SK-MEL-5 (cell line): Measurements from ENCODE around the gene NADK2. TPM values are rescaled to one million over a fixed set of nuclear protein-coding genes. Genes with fewer than 3 reads are reported as not detected.

Experiments used
- DNase-seq: peaks from one replicate; pipeline ENCODE4 v3.0.0-alpha.2; 2016; ENCODE audit warnings: low read depth, low spot score
- in situ Hi-C: cut with HindIII; loops from 2 replicates; pipeline ENCODE4 v1.10.0; 2016; ENCODE audit warnings: low sequenced_read_pairs, high pct_unique_total_duplicates, low pct_unique_long_range_greater_than_20kb
- total RNA-seq: library from RNA; depleted of rRNA; stranded (reverse); fragments of >200 nt; shearing (Covaris generic); gene quantifications from 2 replicates; pipeline ENCODE4 v1.2.3, GENCODE V29; 2014

The NADK2 gene
- total RNA-seq, 1 experiment from 2014 or later = 22.5 TPM

DNA sequence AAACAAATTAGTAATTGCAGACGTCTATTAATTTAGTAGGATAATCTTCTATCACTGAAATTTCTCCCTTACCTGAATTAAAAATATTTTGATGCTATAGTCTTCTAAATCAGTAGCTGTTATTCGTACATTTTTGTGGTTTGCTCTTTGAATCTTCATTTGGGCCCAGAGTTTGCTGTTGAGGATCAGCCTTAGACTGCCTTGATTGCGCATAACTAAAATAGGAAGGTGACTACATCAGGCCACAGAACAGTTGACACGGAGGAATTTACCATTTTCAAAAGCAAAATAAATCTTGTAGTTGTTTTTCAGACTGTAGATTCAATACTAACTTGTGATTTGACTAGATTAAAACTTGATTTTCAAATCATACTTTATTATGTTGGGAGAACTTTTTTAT, 11.8 kb upstream of the NADK2 start:
- DNase-seq = no peak
- in situ Hi-C loops = no loop called here

DNA sequence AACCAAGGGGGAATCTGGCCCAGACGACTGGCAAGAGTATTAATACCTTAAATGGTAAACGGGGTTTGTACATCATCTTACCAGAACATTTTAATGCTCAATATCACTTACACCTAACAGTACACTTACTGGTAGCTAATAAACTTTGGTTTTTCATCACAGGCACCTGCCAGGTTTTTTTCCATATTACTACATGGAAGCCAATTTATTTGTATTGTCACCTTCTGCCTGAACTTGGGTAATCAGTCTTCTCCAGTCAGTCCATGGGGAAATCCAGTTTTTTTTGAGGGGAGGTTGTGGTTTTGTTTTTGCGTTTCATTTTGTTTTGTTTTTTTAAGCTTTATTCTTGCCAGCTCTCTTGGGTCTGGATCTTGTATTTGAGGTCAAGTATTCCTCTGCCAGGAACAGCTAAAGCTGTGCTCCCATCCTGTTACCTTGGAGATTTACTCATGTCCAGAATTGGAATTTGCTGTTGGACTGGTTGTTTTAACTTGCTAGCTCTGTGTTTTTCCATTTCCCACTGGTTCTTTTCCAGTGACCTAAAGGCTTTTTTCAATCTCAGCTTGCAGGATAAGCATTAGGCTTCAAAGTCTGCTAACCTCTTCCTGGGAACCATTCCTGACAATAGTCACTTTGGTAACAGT, 11.1 kb upstream of the NADK2 start:
- DNase-seq = no peak

GRCh38 chr5:36251218-36251617, 9.5 kb upstream of the NADK2 start:
- no peak for DNase-seq
- in situ Hi-C loops = no loop called here

More for the DNA sequence above, 11.1 kb upstream of the NADK2 start:
- in situ Hi-C loops = no loop called here

DNA sequence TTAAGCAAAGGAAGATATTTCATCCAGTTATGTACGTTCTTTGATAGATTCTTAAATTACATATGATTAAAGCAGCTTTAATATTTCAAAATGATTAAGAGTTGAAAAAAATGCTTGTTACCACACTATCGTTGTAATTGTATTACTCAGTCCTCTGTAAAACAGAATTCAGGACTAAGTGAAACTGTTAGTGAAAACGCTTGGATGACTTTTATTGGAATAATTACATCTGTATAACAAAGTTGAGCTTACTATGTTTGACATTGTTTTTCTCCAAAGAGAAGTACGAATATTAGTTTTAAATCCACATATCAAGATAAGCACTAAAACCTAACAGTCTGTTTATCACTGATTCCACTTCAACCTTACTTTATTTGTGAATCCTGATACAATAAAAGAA, 8.7 kb upstream of the NADK2 start:
- no peak for DNase-seq
- in situ Hi-C loops = no loop called here

GRCh38 chr5:36246036-36246800, 4.5 kb upstream of the NADK2 start:
- in situ Hi-C loops = no loop called here
- no peak for DNase-seq

- DNase-seq = no peak
- in situ Hi-C loops = no loop called here
These were observed 2.4 kb upstream of the NADK2 start for GRCh38 chr5:36244076-36244475.

GRCh38 chr5:36243653-36244052, 1.9 kb upstream of the NADK2 start:
- DNase-seq = no peak
- in situ Hi-C loops = no loop called here

GRCh38 chr5:36242534-36243485, 1.1 kb upstream of the NADK2 start:
- no peak for DNase-seq
- in situ Hi-C loops = no loop called here

DNA sequence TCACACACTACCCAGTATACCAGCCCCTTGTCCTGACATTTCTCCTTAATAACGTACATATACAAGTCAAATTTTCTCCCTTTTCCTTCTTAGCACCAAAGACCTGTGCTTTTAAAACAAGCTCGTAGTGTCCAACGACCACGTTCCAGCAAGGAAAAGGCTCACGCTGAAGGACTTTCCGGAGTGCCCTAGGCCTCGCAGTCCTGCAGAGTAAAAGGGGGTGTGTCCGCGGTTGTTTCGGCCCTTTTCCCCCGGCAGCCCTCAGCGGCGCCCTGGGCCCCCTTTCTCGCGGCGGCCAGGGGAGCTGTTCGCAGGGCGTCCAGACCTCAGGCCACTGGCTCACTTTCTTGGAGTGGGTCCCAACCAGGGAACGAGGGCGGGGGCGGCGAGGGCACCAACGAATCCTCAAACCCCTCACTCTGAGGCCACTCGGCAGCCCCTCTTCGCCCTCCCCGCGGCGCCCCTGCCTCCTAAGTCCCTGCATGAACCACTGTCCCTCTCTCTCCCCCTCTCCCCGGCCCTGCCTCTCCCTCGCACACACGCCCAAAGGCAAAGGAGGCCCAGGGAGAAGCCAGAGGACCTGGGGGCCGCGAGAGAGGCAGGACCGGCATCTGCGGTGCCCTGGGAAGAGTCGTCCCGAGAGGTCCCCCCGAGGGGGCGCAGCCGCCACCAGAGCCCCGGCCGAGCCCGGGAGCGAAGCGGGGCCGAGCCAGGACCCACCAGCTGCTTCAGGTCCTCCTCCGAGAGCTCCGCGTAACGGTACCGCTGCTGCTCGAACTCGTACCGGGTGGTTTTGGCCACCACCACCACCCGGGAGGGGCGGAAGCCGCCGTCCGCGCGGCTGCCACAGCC, 720 bp downstream of the NADK2 start:
- in situ Hi-C loops = no loop called here
- DNase-seq = peak; percentile 69

DNA sequence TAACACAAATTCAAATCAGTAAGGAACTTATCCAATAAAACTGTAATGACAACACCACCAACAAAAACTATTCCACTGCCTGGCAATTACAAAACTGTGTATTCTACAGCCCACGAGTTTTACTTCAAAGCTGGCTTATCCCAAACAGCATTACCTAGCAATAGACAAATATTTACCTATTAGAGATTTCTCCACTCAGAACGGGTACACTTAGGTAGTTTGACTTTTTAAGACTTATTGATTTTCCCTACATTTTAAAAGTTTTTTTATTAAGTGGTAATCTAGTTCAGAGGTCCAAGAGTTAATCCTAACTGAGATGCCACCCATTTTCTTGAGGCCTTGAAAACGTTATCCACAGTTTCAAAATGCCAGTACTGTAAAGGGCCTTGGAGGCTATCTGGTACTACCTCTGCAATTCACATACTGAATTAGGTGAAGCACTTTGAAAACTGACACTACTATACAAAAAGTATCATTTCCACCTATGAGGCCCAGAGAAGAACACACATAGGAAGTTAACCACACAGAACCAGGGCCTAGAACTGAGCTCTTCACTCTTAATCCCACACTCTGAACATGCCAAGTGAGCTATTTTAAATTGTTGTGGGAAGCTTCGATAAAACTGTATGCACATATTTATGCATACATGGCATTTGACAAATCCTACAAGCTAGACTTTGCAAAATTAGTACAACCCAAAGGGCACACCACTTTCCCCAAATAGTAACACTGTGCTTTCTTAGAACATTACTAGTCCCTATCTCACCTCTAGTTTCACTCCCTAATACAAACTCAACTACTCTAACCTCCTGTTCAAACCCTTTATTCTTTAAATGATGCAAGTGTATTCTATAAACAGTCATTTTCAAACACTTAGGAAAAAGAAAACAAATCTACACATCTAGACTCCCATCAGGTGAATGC, 2.1 kb downstream of the NADK2 start:
- in situ Hi-C loops = no loop called here
- DNase-seq = no peak

DNA sequence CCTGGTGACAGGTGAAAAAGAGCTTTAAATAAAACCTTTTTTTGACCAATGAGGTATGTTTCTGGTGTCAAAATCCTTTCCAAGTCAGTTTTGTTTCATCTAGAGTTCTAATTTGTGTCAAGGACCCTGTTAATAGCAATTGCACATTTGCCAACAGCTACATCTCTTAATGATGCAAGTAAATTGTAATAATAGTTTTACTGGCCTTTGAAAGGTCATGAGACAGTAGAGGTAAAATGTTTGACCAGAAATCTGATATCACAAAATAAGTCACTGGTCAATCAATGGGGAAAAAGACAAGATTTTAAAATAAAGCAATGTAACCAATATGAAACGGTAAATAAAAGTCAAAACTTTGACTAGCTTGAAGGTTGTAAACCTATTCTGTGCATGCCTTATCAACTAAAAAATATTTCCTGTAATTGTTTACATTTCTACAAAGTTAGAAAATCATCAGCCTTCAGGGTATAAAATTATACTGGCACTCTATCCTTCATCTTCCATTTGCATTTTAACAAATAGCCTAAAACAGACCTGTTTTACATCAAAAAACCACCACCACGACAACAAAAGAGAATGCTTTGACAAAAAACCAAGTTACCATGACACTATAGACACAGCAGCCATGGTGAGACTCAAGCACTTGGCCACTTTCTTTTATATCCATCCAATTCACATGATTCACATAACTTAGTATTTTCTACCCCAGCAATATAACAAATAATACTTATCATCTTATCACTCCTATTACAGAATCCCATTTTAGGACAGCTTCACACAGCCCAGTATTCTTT, 3.0 kb downstream of the NADK2 start:
- in situ Hi-C loops = no loop called here
- no peak for DNase-seq

DNA sequence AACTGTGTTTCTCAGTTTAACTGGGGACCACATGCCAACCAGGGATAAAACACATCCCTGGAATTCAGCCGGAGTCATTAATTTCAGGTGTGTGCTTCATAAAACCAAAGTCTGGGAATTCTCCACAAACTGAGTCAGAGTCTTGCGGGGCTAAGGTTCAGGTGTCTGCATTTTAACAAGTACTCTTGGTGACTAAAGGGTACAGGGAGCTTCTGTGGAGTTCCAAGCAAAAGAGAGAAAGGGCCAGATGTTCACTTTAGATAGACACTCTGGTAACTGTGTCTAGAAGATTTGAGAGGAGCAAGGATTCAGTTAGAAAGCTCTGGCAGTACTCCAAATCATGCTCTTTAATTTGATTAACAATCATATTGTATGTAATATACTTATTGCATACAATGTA, 4.0 kb downstream of the NADK2 start:
- in situ Hi-C loops = no loop called here
- no peak for DNase-seq

- in situ Hi-C loops = no loop called here
- DNase-seq = no peak
These were observed 4.9 kb downstream of the NADK2 start for GRCh38 chr5:36236801-36237200.

GRCh38 chr5:36232533-36232932, 9.2 kb downstream of the NADK2 start:
- DNase-seq = no peak
- in situ Hi-C loops = no loop called here

GRCh38 chr5:36230151-36230790, 11.5 kb downstream of the NADK2 start:
- DNase-seq = no peak
- in situ Hi-C loops = no loop called here
